SK-N-MC (cell line): ENCODE results near the gene RASSF8.

Experiments used
- EZH2 ChIP-seq: fragments of 200-600 bp; sonication (generic); IDR thresholded peaks from one replicate; pipeline ENCODE4 v1.6.1; 2017; ENCODE audit warnings: antibody characterized with exemption
- POLR2AphosphoS5 ChIP-seq: IDR thresholded peaks from 2 replicates; pipeline ENCODE4 v1.6.1; 2012; ENCODE audit warnings: mild to moderate bottlenecking, low read depth, low read length, borderline replicate concordance

DNA sequence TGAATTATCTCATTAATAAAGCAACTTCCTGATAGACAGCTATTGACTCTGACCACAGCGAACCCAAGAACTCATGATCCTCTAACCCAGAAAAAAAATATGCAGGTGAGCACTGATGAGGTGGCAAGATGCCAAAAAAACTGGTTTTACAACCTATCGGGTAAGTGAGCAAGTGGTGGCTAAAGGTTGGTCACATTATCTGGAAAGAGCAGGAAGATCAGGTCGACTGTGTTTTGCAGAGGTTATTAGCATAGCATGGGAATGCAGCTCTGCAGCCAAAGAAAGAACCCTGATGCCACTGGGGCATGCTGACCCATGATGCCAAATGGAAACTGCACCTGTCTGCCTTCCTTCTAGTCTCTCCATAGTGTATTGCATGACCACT is 142.9 kb downstream of the RASSF8 start:
- TF ChIP-seq EZH2 (no peak), POLR2AphosphoS5 (no peak)
